Stimulated activated CD4-positive, alpha-beta T cell treated with anti-CD3 and anti-CD28 coated beads, Interleukin-1b, Interleukin-23, amount 100 ng/mL, for 24 hours (primary cell): ENCODE data around the gene NLRC5.
"Not testable (repeated sequence)": the region's sequence is repeated elsewhere in the genome, so short reads cannot be mapped to it uniquely, and the experiment has no call there.

Source experiments
- DNase-seq, 4 experiments: peaks; one replicate each; pipeline ENCODE4 v3.0.0-alpha.2; 2020; ENCODE audit warnings: low read depth in 4 of 4, low spot score in 1 of 4

The NLRC5 gene

DNA sequence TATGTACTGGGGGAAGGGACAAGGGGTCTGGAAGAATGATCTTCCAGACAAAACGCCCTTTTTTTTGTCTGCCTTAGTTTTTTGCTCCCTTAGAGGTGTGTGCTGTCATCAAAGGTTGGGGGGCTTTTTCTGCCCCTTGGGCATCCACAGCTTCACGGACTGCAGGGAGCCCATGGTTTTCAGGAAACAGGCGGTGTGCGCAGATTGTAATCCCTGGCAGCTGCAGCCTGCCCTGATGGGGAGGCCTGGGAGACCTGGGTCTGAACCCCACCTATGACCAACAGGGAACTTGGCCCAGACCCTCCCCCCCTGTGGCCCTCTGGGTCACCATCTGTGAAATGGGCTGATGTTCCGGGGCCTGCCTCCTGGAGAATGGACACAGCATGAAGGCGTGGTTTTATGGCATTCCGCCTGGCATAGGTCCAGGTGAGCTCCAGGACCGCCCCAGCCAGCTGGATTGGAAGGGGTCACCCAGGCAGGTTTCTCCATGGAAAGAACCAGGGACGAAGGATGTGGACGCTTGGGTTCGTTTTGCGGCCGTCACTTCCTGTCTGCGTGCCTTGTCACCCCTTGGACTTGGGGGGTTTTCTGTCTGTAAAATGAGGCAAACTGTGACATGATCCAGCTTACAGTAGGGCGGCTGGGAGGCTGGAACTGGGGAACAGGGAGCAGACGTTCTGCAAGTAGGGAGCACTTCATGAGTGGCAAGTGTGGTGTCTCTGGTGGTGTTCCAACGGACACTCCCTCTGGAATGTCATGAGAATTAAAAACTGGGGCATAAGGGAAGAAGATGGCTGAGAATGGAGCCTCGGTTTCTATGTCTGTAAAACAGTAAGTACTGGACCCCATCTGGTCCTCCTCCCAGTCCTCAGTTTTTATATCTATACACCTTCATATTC is 104.6 kb downstream of the NLRC5 start:
- DNase-seq: no peak

DNA sequence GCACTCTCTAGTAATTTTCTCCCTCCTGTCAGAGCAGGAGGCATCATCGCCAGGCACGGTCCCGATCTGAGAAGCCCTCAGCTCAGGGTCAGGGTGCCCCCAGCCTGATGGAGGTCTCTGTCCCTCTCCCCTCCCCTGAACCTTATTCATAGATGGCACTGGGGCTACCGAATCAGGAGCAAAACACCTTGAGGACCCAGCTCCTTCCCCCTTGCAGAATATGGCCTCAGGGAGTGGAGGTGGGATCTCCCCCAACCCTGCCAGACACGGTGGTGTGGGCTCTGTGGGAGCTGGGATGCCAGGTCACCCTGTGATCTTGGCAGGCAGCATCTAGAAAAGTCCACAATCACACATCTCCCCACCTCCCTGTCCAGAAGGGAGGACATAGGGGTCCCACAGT is 105.6 kb downstream of the NLRC5 start:
- DNase-seq: no peak

GRCh38 chr16:57096192-57096591 is 106.8 kb downstream of the NLRC5 start:
- no peak for DNase-seq

GRCh38 chr16:57096793-57097192 is 107.4 kb downstream of the NLRC5 start:
- DNase-seq: no peak

DNA sequence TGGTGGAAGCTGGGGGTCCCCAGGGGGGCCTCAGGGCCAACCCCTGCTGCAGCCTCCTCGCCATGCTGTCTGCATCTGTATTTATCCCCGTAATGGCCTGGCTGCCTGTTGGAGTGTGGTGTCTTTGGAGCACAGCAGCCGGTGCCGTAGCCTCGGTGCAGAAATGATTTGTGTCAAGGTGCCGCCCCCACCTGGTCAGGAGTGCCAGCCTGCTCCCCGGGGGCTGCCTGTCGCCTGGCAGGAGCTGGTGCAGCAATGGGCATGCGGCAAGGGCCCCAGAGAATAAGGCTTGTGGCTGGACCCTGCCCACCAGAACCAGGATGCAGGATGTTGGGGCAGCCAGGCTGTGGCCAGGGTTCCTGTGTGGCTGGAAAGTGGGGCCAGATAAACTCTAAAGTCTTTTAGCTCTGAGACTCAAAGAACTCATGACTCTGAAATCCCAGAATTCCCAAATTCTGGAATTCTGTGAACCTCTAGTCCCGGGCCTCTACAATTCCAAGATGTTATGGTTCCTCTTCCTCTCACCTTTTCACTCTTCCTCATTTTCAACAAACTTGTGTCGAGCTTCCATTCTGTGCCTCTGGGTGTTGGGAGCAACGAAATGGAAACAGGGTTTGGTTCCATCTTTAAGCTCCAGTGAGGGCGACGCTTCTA is 109.0 kb downstream of the NLRC5 start:
- DNase-seq: no peak

GRCh38 chr16:57099965-57100364 is 110.6 kb downstream of the NLRC5 start:
- not testable (repeated sequence) for DNase-seq

DNA sequence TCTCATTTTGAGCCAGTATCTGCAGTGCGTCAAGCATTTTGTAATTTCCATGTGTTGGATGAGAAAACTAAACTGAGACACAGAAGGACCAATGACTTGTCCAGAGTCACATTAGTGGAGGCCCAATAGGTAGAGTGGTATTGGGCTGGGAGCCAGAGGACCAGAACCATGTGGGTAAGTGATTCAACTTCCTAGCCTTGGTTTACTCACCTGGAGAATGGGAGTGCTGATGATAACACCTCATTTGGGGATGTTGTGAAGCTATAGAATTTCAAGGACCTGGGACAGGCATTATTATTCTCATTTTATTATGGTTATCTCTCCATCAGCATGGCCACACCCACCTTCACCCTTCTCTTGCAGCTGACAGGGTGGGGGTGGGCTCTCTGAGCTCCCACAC is 111.1 kb downstream of the NLRC5 start:
- no peak for DNase-seq

DNA sequence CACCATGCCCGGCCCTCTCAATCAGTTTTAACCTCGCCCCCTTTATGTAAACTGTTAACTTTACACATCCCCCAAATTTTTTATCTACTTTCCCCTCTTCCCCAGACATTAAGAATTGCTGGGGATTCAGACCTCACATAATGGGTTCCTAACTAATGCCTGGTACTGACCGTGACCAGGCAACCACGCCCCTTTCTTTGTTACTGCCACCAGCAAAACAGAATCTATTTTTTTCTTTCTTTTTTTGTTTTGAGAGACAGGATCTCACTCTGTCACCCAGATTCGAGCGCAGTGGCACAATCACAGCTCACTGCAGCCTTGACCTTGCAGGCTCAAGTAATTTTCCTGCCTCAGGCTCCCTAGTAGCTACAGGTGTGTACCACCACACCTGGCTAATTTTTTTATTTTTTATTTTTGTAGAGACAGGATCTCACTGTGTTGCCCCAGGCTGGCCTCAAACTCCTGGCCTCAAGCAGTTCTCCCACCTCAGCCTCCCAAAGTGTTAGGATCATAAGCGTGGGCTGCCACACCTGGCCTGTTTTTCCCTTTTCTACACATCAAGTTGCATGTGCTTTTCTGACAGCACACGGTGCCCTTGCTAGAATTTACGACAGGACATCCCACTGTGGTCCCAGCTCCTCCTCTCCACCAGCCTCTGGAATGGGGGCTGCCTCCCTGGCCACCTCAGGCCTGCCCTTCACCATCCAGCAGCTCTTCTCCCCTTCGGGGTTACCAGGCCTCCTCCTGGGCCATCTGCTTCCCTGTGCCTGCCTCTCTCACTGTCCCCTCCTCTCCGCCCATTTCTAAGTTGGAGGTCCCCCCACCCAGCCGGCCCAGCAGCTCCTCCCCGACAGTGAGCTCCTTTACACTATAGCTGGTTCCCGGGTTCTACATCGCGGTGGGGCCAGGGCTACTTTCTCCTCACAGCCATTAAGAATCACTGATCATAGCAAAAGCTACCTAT is 113.8 kb downstream of the NLRC5 start:
- DNase-seq: no peak

GRCh38 chr16:57104706-57105105 is 115.3 kb downstream of the NLRC5 start:
- no peak for DNase-seq

GRCh38 chr16:57105184-57105583 is 115.8 kb downstream of the NLRC5 start:
- no peak for DNase-seq

DNA sequence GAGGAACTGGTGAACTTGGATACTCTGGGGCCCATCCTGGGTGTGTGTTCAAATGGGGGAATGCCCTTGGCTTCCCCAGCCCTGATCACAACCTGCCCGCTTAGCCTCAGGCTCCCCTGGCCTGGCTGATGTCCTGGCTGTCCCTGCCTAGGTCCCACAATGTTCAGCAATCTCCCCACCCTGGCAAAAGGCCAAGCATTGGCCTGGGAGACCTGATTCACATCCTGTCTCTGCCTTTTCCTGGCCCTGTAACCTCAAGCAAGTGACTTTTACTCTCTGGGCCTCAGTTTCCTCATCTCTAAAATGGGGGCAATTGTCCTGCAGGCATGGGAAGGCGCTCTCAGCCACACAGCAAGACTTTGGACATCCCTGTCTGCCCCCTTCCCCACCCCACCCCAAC is 117.4 kb downstream of the NLRC5 start:
- no peak for DNase-seq

DNA sequence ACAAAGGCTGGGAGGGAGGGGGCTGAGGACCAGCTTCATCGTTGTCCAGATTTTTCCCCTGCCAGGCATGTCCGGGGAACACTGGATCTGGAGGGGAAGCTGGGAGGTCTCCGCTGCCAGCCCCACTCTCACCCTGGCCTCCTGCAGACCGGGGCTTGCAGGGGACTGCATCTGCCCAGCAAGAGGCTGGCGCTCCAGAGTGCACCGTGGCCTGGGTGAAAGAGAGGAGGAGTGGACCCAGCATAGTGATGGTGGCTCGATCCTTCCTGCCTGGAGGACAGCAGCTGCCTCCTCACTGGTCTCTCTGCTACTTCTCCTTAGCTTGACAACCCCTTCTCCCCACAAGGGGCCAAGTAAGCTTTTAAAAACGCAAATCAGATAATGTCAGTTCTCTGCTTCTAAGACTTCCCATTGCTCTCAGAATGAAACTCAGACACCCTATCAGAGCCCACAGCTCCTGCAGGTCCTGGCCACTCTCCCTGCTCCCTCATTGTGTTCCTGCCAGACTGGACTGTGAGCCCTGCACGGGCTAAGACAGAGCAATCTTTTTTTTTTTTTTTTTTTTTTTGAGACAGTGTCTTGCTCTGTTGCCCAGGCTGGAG is 118.1 kb downstream of the NLRC5 start:
- no peak for DNase-seq

- no peak for DNase-seq
Observed at GRCh38 chr16:57108432-57108831, 119.1 kb downstream of the NLRC5 start.

DNA sequence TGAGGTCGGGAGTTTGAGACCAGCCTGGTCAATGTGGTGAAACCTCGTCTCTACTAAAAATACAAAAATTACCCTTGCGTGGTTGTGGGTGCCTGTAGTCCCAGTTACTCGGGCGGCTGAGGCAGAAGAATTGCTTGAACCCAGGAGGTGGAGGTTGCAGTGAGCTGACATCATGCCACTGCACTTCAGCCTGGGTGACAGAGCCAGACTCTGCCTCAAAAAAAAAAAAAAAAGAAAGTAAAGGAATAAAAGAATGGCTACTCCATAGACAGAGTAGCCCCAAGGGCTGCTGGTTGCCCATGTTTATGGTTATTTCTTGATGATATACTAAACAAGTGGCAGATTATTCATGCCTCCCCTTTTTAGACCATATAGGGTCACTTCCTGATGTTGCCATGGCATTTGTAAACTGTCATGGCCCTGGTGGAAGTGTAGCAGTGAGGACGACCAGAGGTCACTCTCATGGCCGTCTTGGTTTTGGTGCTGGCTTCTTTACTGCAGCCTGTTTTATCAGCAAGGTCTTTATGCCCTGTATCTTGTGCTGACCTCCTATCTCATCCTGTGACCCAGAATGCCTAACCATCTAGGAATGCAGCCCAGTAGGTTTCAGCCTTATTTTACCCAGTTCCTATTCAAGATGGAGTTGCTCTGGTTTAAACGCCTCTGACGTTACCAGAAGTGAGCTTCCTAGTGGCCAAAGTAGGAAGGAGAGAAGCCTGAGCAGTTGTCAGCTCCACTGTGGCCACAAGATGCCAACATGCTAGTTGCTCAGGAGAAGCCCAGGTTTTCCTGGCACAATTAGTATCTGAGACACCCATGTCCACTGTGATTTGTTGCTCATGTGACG is 120.1 kb downstream of the NLRC5 start:
- not testable (repeated sequence) for DNase-seq

- DNase-seq: no peak
Observed at GRCh38 chr16:57110937-57111336, 121.6 kb downstream of the NLRC5 start.

GRCh38 chr16:57111420-57111819 is 122.1 kb downstream of the NLRC5 start:
- no peak for DNase-seq

DNA sequence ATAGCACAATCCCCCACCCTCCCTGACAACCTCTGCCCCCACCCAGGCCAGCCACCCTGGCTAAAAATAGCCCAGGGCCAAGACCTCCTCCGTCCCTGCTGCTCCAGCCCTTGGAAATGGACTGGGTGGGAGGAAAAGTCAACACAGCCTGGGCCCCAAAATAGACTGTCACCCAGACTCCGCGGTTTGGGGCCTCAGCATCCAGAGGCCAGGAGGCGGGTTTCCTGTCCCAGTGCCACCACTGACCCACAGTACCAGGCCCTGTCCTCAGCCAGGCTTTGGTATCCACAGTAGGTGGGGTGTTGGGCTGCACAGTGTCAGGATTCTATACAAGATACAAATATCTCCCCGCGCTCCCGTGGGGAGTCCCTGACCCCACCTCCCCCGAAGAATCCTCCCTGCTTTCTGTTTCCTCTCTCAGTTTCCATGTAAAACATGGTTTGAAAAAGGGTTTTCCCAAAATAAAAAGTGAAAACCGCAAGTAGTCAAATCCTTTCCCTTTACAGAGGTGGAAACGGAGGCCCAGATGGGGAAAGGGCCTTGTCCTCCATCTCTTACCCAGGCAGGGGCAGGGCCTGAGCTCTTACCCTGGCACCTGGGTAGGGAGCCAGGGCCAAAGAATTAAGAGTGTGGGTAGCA is 123.2 kb downstream of the NLRC5 start:
- no peak for DNase-seq

DNA sequence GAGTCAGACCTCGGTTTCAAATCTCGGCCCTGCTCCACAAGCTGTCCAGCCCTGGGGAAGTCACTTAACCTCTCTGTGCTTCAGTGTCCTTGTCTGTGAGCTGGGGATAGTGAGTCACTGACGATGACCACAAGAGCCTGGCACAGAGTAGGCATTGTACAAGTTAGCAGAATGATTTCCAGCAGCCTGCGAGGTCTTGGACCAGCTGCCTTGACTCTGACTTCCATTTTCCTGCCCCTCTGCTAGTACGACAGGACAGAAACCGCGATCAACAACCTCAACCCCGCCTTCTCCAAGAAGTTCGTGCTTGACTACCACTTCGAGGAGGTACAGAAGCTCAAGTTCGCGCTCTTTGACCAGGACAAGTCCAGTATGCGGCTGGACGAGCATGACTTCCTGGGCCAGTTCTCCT is 123.7 kb downstream of the NLRC5 start:
- no peak for DNase-seq

DNA sequence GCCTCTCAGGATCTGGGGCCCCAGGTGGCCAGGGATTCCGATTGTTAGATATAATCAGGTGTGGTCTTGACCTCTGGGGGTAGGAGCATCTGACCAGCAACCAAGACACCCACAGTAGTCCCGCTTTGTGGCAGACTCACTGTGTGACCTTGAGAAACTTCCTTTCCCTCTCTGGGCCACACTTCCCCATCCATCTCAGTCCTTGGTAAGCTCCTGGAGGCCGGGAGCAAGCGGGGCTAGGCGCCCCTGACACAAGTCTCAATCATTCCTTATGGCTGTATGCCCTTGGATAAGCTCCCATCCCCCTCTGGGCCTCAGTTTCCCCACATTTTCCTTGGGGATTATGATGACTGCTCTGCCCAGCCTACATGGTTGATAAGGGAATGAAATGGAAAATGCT is 124.3 kb downstream of the NLRC5 start:
- no peak for DNase-seq

GRCh38 chr16:57115168-57115513 is 125.8 kb downstream of the NLRC5 start:
- no peak for DNase-seq
